Hippocampal formation (tissue), 2 donors: ENCODE measurements around the gene CLDN19.

Source experiments
- DNase-seq, 2 donors: peaks; one replicate each; lab custom pipeline; 2025; lab: John Stamatoyannopoulos, UW

Gene CLDN19

DNA sequence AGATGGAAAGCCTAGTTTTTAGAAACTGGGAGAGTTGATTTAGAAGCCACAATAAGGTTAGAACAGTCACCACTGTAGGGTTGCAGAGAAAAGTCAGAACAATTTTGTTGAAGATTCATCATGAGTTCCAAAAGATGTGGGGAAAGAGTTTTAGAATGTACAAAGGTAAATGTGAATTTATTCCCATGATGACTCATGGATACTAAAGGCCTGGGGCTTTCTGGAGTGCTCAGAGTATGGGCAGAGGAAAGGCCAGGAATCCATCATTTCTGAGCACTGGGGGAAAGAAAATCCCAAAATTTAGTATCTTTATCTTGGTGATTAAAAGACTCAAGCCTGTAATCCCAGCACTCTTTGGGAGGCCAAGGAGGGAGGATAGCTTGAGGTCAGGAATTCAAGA lies 40.0 kb downstream of the CLDN19 start:
- DNase-seq = no peak

DNA sequence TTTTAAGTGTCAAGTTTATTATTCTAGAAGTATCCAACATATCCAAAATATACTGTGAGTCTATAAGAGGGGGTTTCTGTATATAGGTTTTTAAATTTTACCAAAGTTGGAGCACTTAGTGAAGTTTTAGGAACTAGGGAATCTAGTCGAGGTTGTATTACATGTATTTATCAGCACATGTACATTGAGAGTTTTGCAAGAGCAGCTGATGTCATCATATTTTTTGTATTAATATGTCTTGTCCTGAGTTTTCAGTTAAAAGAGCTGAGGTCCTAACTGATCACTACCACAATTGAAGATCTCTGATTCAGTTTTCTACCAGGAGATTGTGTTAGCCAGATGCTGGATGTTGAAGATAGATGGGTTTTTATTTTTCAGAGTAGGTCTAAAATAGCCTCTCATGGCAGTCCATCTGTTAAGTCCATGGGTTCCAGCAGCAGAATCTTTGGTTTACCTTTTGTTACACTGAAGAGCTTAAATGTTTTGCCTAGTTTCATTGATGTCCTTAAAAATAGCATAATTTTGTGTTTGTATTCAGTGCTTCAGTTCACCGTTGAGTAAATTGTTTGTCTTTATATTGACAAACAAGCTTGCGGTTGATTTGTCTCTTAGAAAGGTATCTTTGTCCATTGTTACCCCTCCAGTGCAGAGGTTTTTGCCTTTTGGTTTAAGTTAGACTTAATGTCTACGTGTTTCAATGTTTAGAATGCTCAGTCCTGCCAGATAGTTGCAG lies 41.8 kb downstream of the CLDN19 start:
- DNase-seq = no peak

DNA sequence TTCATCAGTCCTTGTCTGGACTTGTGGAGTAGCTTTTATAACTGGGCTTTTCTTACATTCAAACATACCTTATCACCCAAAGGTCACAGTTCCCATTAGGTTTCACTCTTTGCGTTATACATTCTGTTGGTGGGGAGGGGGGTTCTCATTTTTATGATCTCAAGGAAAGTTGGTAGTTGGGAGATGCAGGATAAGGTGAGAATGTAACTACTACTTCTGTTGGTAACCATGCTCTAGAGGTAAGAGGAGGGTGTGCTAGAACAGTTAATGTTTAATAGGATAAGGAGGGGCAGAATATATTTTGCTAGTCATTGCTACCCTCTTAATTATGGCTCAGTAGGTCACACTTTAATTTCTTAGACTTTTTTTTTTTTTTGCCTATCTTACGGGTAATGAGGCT lies 47.1 kb downstream of the CLDN19 start:
- DNase-seq = no peak

DNA sequence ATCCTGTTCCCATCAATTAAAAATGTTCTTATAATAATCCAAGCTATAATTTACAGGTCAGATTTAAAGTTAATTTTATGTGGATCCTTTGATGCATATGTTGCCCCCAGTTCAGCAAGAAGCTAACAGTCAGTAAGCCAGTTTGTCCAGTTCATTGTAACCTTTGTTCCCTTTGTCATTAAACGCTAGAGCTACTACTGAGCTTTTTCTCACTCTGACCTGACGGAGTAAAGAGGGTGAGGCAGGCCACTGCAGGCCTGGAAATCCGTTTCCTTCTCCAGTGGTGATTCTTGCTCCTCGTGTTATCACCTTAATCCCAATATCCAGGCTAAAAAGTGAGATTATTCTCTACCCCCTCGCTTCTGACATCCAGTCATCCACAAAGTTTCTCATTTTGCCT lies 47.6 kb downstream of the CLDN19 start:
- DNase-seq = no peak

DNA sequence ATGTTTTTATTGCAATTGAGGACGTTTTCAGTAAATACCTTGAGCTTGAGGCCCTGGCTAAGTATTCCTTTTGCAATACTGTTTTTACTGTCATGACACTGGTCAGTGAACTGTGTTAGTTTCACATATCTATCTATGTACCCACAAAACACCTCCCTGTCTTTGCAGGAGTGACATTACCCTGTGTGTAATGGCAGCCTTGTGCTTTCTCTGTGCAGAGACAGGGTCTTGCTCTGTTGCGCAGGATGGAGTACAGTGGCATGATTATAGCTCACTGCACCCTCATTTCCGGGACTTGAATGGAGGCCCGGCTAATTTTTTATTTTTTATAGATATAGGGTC lies 48.9 kb downstream of the CLDN19 start:
- DNase-seq = no peak

DNA sequence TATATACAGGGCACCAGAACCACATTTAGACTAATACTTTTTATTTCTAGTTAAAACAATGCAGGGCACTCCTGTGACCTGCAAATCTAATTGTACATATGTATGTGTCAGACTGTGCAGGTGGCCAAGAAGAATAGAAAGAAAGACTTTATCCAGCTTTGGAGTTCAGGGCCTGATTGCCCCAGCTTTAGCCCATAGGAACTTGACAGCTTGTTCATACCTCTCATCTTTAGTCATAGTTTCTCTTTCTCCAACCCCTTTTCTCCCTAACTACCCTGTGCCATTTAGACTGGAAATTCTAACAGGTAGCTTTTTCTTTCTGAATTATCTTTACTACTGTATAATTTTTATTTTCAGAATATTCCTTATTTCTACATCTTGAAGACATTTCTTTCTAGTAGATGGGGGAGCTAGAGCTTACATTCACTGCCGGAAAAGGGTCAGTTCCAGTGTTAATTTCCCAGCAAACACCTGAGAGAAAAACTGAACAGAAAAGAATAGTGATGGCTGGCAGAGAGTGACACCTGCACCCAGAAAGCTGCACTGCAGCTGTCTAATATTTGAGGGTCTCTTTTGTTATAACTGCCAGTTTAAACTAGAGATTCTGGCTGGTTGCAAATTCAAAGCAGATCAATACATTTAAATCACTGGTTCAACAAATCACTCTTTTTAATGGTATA lies 49.4 kb downstream of the CLDN19 start:
- DNase-seq = no peak

DNA sequence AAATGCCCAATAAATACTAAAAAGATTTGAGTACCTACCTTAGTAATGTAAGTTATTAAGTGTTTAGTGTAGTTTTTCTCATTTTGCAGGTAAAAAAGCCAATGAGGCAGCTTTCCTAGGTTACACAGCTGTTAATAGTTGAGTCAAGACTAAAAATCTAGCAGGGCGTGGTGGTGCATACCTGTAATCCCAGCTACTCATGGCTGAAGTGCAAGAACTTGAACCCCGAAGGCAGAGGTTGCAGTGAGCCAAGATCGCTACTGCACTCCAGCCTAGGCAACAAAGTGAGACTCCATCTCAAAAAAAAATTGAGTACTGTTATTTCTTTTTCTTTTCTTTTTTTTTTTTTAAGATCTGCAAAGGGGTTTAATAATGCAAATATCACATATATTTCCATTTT lies 50.1 kb downstream of the CLDN19 start:
- no peak for DNase-seq

DNA sequence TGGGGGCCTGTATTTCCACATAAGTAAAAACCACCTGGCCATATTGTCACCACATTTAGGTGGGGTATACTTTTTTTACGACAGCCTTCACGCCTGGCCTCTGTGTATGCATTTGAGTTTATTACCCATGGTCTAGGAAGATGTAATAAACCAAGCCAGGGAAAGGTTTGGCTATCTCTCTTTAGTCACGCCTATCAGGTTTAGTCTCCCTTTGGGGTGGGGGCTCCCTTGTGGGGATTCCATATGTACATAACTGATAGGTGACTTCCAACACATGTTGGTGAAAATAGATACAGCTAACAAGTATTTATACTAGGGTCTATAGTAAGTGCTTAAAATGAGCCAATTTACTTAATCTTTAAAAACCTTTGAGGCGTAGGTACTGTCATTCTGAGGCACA lies 53.6 kb downstream of the CLDN19 start:
- DNase-seq = no peak

DNA sequence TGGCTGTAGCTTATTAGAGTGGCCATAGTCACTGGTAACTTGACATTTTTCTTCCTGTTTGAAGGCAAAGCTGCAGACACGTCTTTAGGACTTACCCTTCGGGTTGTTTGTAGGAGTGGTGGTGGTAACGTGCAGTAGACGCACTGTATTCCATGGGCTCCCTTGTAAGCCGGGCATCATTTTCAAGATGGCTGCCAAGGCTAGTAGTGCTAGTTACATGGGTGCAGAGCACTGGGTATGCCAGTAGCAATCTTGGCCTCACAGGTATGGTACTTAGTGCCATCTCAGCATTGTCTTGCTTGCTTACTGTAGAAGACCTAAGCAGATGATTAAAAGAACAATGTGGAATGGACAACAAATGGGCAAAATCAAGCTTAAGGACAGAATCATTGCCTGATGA lies 55.9 kb downstream of the CLDN19 start:
- no peak for DNase-seq
